GM23338 (cell line): ENCODE data around the gene RELN. TPM values are rescaled to one million over a fixed set of nuclear protein-coding genes. Genes with fewer than 3 reads are reported as not detected.

Experiments
- ATAC-seq: fragments of 200-7000 bp; cut with Tn5 transposase; 3 replicates; pipeline ENCODE4 v1.9.1; 2020
- DNase-seq: peaks from one replicate; pipeline ENCODE4 v3.0.0-alpha.2; 2015; ENCODE audit warnings: low spot score
- H2AFZ ChIP-seq: fragments of 200-600 bp; sonication (generic); 2 replicates; pipeline ENCODE4 v1.8.0; 2016; ENCODE audit warnings: antibody characterized with exemption, mild to moderate bottlenecking, moderate library complexity
- H3F3A ChIP-seq: fragments of 200-600 bp; sonication (generic); replicated peaks from 2 replicates; pipeline ENCODE4 v1.8.0; 2017; ENCODE audit warnings: antibody characterized with exemption, mixed run types, low read depth
- H3K27ac ChIP-seq: fragments of 200-600 bp; sonication (generic); 2 replicates; pipeline ENCODE4 v1.6.1; 2016; ENCODE audit warnings: low read depth
- H3K27me3 ChIP-seq: fragments of 200-600 bp; sonication (generic); 2 replicates; pipeline ENCODE4 v1.8.0; 2016; ENCODE audit warnings: mild to moderate bottlenecking, mixed run types, moderate library complexity; ENCODE audit not compliant: insufficient read depth
- H3K36me3 ChIP-seq: fragments of 200-600 bp; sonication (generic); 2 replicates; pipeline ENCODE4 v1.8.0; 2016; ENCODE audit warnings: mild to moderate bottlenecking; ENCODE audit not compliant: insufficient read depth
- H3K4me1 ChIP-seq: fragments of 200-600 bp; sonication (generic); 2 replicates; pipeline ENCODE4 v1.8.0; 2016; ENCODE audit warnings: mild to moderate bottlenecking, moderate library complexity; ENCODE audit not compliant: insufficient read depth
- H3K4me2 ChIP-seq: fragments of 200-600 bp; sonication (generic); 2 replicates; pipeline ENCODE4 v1.7.1; 2017; ENCODE audit warnings: mixed run types
- H3K4me3 ChIP-seq: fragments of 200-600 bp; sonication (generic); 2 replicates; pipeline ENCODE4 v1.6.1; 2016; ENCODE audit warnings: mixed run types
- H3K79me2 ChIP-seq: fragments of 200-600 bp; sonication (generic); replicated peaks from 2 replicates; pipeline ENCODE4 v1.8.0; 2017; ENCODE audit warnings: mild to moderate bottlenecking; ENCODE audit not compliant: insufficient read depth
- H3K9me2 ChIP-seq: fragments of 200-600 bp; sonication (generic); 2 replicates; pipeline ENCODE4 v1.8.0; 2017; ENCODE audit not compliant: insufficient read depth
- H4K20me1 ChIP-seq: fragments of 200-600 bp; sonication (generic); replicated peaks from 2 replicates; pipeline ENCODE4 v1.8.0; 2017; ENCODE audit warnings: mild to moderate bottlenecking; ENCODE audit not compliant: insufficient read depth
- H3K27ac Mint-ChIP-seq: 2 replicates; pipeline ENCODE4 v1.8.0; 2020; ENCODE audit warnings: inconsistent platforms, mild to moderate bottlenecking, moderate library complexity, mixed read lengths
- H3K27me3 Mint-ChIP-seq: 3 replicates; pipeline ENCODE4 v1.8.0; 2022; ENCODE audit warnings: low read depth, mild to moderate bottlenecking, moderate library complexity, mixed read lengths, inconsistent platforms; ENCODE audit not compliant: insufficient read depth, poor library complexity
- H3K36me3 Mint-ChIP-seq: 3 replicates; pipeline ENCODE4 v1.8.0; 2021; ENCODE audit warnings: low read depth, mild to moderate bottlenecking, inconsistent platforms, moderate library complexity, mixed read lengths
- H3K4me1 Mint-ChIP-seq: 3 replicates; pipeline ENCODE4 v1.8.0; 2020; ENCODE audit warnings: mild to moderate bottlenecking, inconsistent platforms, mixed read lengths
- H3K4me3 Mint-ChIP-seq: 3 replicates; pipeline ENCODE4 v1.8.0; 2021; ENCODE audit warnings: moderate library complexity, mild to moderate bottlenecking, inconsistent platforms, mixed read lengths
- H3K9me3 Mint-ChIP-seq: 3 replicates; pipeline ENCODE4 v1.8.0; 2020; ENCODE audit warnings: moderate library complexity, mild to moderate bottlenecking, inconsistent platforms, mixed read lengths
- JUNB ChIP-seq: IDR thresholded peaks from one replicate; pipeline ENCODE4 v1.6.1; 2016; ENCODE audit warnings: antibody characterized with exemption; ENCODE audit not compliant: unreplicated experiment
- NANOG ChIP-seq: IDR thresholded peaks from 2 replicates; pipeline ENCODE4 v1.6.1; 2016; ENCODE audit warnings: antibody characterized with exemption, borderline replicate concordance
- POLR2AphosphoS5 ChIP-seq: IDR thresholded peaks from 2 replicates; pipeline ENCODE4 v1.6.1; 2016; ENCODE audit warnings: antibody characterized with exemption, low read depth
- ZNF462 ChIP-seq: fragments of 250-450 bp; sonication (Bioruptor Pico); IDR thresholded peaks from 2 replicates; pipeline ENCODE4 v1.5.0; 2020; ENCODE audit warnings: mild to moderate bottlenecking, moderate library complexity
- polyA plus RNA-seq: library from polyadenylated mRNA; unstranded; fragments of >200 nt; fragmentation: Nextera tagmentation; extraction: Ambion mirVana; gene quantifications from 2 replicates; pipeline ENCODE4 v1.2.1, GENCODE V29; 2016
- total RNA-seq: library from RNA; depleted of rRNA; stranded (reverse); fragments of >200 nt; shearing (Covaris generic); gene quantifications from 2 replicates; pipeline ENCODE4 v1.2.3, GENCODE V29; 2014
- TF ChIP-seq, protein P1 (sequence below), 2 experiments: fragments of 200-600 bp in 1 of 2; sonication (generic) in 1 of 2; conservative IDR thresholded peaks; 2 replicates each; pipeline versions ENCODE4 v1.5.1 to v1.6.1; 2016 to 2017; ENCODE audit warnings: antibody characterized with exemption in 2 of 2, low read depth in 2 of 2, mild to moderate bottlenecking in 2 of 2, moderate library complexity in 1 of 2

The RELN gene
- total and polyA plus RNA-seq, 2 experiments from 2014 or later: 0.10 to 0.76 TPM

- TF ChIP-seq ZNF462 (CRISPR knock-in tag) (no peak), JUNB (no peak)
- TF ChIP-seq, protein P1, sequence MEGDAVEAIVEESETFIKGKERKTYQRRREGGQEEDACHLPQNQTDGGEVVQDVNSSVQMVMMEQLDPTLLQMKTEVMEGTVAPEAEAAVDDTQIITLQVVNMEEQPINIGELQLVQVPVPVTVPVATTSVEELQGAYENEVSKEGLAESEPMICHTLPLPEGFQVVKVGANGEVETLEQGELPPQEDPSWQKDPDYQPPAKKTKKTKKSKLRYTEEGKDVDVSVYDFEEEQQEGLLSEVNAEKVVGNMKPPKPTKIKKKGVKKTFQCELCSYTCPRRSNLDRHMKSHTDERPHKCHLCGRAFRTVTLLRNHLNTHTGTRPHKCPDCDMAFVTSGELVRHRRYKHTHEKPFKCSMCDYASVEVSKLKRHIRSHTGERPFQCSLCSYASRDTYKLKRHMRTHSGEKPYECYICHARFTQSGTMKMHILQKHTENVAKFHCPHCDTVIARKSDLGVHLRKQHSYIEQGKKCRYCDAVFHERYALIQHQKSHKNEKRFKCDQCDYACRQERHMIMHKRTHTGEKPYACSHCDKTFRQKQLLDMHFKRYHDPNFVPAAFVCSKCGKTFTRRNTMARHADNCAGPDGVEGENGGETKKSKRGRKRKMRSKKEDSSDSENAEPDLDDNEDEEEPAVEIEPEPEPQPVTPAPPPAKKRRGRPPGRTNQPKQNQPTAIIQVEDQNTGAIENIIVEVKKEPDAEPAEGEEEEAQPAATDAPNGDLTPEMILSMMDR (conservative IDR thresholded peaks at IDR 0.05; ENCODE audit: low read depth in 2 of 2): no peak
Measured at GRCh38 chr7:103719070-103719469, 270.4 kb downstream of the RELN start (continued).

DNA sequence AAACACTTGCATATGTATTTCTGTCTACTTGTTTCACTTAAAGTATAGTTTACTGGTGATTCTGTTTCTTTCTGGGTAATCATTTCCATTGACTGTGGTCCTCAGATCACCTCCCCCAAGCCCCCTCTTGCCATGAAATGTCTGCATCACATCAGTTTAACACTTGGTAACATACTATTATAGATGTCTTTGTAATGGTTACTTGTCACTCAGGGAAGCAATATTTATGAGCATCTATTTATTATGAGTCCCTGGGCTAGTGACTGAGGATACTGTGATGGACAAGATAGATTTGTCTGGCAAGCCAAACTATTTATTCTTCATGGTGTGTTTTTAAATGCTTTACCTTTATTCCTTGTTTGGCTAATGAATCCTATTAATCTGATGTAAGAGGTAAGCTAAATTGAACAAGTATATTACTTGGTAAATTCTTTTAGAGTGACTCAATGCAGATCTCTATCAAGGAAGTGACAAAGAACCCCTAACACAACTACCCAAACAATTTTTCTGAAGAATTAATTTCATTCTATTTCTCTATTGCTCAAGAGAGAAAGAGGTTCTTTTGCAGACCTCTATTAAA, 270.9 kb downstream of the RELN start:
- TF ChIP-seq POLR2AphosphoS5 (no peak), NANOG (no peak), JUNB (no peak)
- no peak for DNase-seq
- Mint-ChIP-seq H3K4me3 (no peak overlapping the region), H3K27me3 (no peaks in the 10 kb centered on the region), H3K4me1 (no peaks in the 10 kb centered on the region; the same call in 2 of the 3 replicates), H3K27ac (no peak overlapping the region), H3K9me3 (no peaks in the 10 kb centered on the region), H3K36me3 (no peaks in the 10 kb centered on the region)
- H3K9me2 ChIP-seq: no peaks in the 10 kb centered on the region
- H2AFZ ChIP-seq: no peak overlapping the region
- H3K4me2 ChIP-seq: no peak overlapping the region
- H3K36me3 ChIP-seq: no peaks in the 10 kb centered on the region
- no peaks in the 10 kb centered on the region for H3K27me3 ChIP-seq
- no peaks in the 10 kb centered on the region for H3F3A ChIP-seq
- no peaks in the 10 kb centered on the region for H4K20me1 ChIP-seq
- no peak for ATAC-seq
- no peaks in the 10 kb centered on the region for H3K79me2 ChIP-seq
- H3K4me1 ChIP-seq: no peaks in the 10 kb centered on the region; the same call in 1 of the 2 replicates
- no peak overlapping the region for H3K4me3 ChIP-seq
- H3K27ac ChIP-seq: no peak overlapping the region
